Epithelial cell of esophagus (primary cell): ENCODE data around the gene SNX33.
"Not testable (repeated sequence)": the region's sequence is repeated elsewhere in the genome, so short reads cannot be mapped to it uniquely, and the experiment has no call there.

Experiments used
- DNase-seq: peaks from one replicate; pipeline ENCODE4 v3.0.0; 2010; ENCODE audit warnings: low read depth
- H3K4me3 ChIP-seq: 2 replicates; pipeline ENCODE4 v1.5.1; 2011; ENCODE audit warnings: mild to moderate bottlenecking, low read length, control low read depth
- CTCF ChIP-seq: IDR thresholded peaks from 2 replicates; pipeline ENCODE4 v1.5.1; 2011; ENCODE audit warnings: low read depth, mild to moderate bottlenecking, low read length, control low read depth, inconsistent platforms; ENCODE audit not compliant: insufficient read depth; ENCODE audit errors: missing control alignments

The SNX33 gene

GRCh38 chr15:75702436-75702835 lies 54.7 kb downstream of the SNX33 start:
- TF ChIP-seq CTCF, result no peak
- H3K4me3 ChIP-seq, result no peak overlapping the region
- DNase-seq, result no peak

- not testable (repeated sequence) for H3K4me3 ChIP-seq, DNase-seq
Observed at GRCh38 chr15:75703440-75704262, 55.9 kb downstream of the SNX33 start.

GRCh38 chr15:75704263-75704615 lies 56.5 kb downstream of the SNX33 start:
- DNase-seq, result no peak
- TF ChIP-seq CTCF, result no peak
- H3K4me3 ChIP-seq, result no peak overlapping the region

- DNase-seq, result no peak
- H3K4me3 ChIP-seq, result no peak overlapping the region
- TF ChIP-seq CTCF, result no peak
Observed at GRCh38 chr15:75704618-75705017, 56.9 kb downstream of the SNX33 start.

- not testable (repeated sequence) for H3K4me3 ChIP-seq, DNase-seq
Observed at GRCh38 chr15:75705375-75705774, 57.7 kb downstream of the SNX33 start.

GRCh38 chr15:75705854-75706681 lies 58.4 kb downstream of the SNX33 start:
- DNase-seq, result no peak
- H3K4me3 ChIP-seq, result no peak overlapping the region
- TF ChIP-seq CTCF, result no peak

GRCh38 chr15:75706682-75706954 lies 58.9 kb downstream of the SNX33 start:
- TF ChIP-seq CTCF, result no peak
- no peak overlapping the region for H3K4me3 ChIP-seq
- DNase-seq, result no peak

GRCh38 chr15:75709458-75709857 lies 61.7 kb downstream of the SNX33 start:
- not testable (repeated sequence) for DNase-seq, H3K4me3 ChIP-seq

GRCh38 chr15:75710874-75711273 lies 63.2 kb downstream of the SNX33 start:
- not testable (repeated sequence) for H3K4me3 ChIP-seq
- DNase-seq, result peak; percentile 41

- DNase-seq, result peak; percentile 98
- peak overlapping the region; percentile 16 for H3K4me3 ChIP-seq
Observed at GRCh38 chr15:75711495-75711894, 63.8 kb downstream of the SNX33 start.
